GM12878 (cell line): Measurements from ENCODE around the gene RALB. TPM values are rescaled to one million over a fixed set of nuclear protein-coding genes. Genes with fewer than 3 reads are reported as not detected.

Experiments used
- ATAC-seq: fragments of 200-7000 bp; cut with Tn5 transposase; 3 replicates; pipeline ENCODE4 v1.9.1; 2020; ENCODE audit warnings: mild to moderate bottlenecking, moderate library complexity
- BruUV-seq: library from RNA; stranded (reverse); fragments of 400-500 nt; replicated peaks from 2 replicates; lab custom pipeline; 2021; lab: Mats Ljungman, UMichigan
- CTCF ChIA-PET: fragments of 300-600 bp; sonication (Branson Sonifier 250); formaldehyde crosslinking; extraction: SDS; loops from one replicate; lab custom pipeline; 2021; ENCODE audit warnings: inconsistent platforms; lab: Yijun Ruan, JAX
- POLR2A ChIA-PET: fragments of 350-600 bp; formaldehyde crosslinking; extraction: SDS; loops from one replicate; lab custom pipeline; 2021; ENCODE audit warnings: inconsistent platforms; lab: Charles Lee
- RAD21 ChIA-PET: fragments of 300-600 bp; sonication (Branson Sonifier 250); formaldehyde crosslinking; loops from one replicate; lab custom pipeline; 2023; ENCODE audit warnings: antibody characterized with exemption; ENCODE audit not compliant: unreplicated experiment; lab: Charles Lee
- SMC1A ChIA-PET: fragments of 300-600 bp; sonication (Branson Sonifier 250); formaldehyde crosslinking; loops from one replicate; lab custom pipeline; 2023; ENCODE audit not compliant: unreplicated experiment, uncharacterized antibody; lab: Charles Lee
- DNase-seq: peaks from one replicate; pipeline ENCODE4 v3.0.0-alpha.2; 2011; ENCODE audit warnings: low read depth, low spot score
- FAIRE-seq: peaks from 3 replicates; lab custom pipeline; 2011; peaks lifted over from hg19 to GRCh38; lab: Jason Lieb, UNC
- H2AFZ ChIP-seq: 2 replicates; pipeline ENCODE4 v1.6.0; 2011; ENCODE audit warnings: low read depth, low read length, control low read depth; ENCODE audit not compliant: control insufficient read depth
- H3K27ac ChIP-seq: 2 replicates; pipeline ENCODE4 v1.5.1; 2011; ENCODE audit warnings: control low read depth; ENCODE audit not compliant: control insufficient read depth, insufficient read depth
- H3K27me3 ChIP-seq, 2 experiments: replicated peaks in 1 of 2; 2 replicates each; pipeline versions ENCODE4 v1.6.0 to v1.6.1; 2011; ENCODE audit warnings: low read length in 1 of 2; ENCODE audit not compliant: control insufficient read depth in 2 of 2, insufficient read depth in 2 of 2
- H3K36me3 ChIP-seq, 2 experiments: 2 replicates each; pipeline ENCODE4 v1.5.1; 2011; ENCODE audit warnings: low read length in 1 of 2; ENCODE audit not compliant: control insufficient read depth in 2 of 2, insufficient read depth in 2 of 2
- H3K4me1 ChIP-seq: 2 replicates; pipeline ENCODE4 v1.6.1; 2011; ENCODE audit warnings: mild to moderate bottlenecking, low read length, moderate library complexity, mixed read lengths; ENCODE audit not compliant: control insufficient read depth, insufficient read depth
- H3K4me2 ChIP-seq: 2 replicates; pipeline ENCODE4 v1.6.0; 2011; ENCODE audit warnings: control low read depth; ENCODE audit not compliant: control insufficient read depth, insufficient read depth
- H3K4me3 ChIP-seq: fragments of 200-600 bp; sonication (generic); 2 replicates; pipeline ENCODE4 v1.5.1; 2016
- H3K79me2 ChIP-seq: 2 replicates; pipeline ENCODE4 v1.6.0; 2011; ENCODE audit warnings: low read length; ENCODE audit not compliant: control insufficient read depth, insufficient read depth
- H3K9ac ChIP-seq: 2 replicates; pipeline ENCODE4 v1.8.0; 2011; ENCODE audit warnings: low read length, control low read depth, mixed read lengths; ENCODE audit not compliant: control insufficient read depth, insufficient read depth
- H3K9me3 ChIP-seq: replicated peaks from 3 replicates; pipeline ENCODE4 v1.5.1; 2011; ENCODE audit warnings: mild to moderate bottlenecking, low read length; ENCODE audit not compliant: control insufficient read depth, insufficient read depth
- H4K20me1 ChIP-seq: 2 replicates; pipeline ENCODE4 v1.6.0; 2011; ENCODE audit not compliant: control insufficient read depth, insufficient read depth
- ELK1 ChIP-seq: IDR thresholded peaks from 2 replicates; pipeline ENCODE4 v1.6.1; 2012; ENCODE audit warnings: low read depth, low read length, improper control_type of control experiment
- HSF1 ChIP-seq: fragments of 150-350 bp; IDR thresholded peaks from 2 replicates; pipeline ENCODE4 v1.6.1; 2014; ENCODE audit warnings: mild to moderate bottlenecking, low read depth, low read length
- JUND ChIP-seq: IDR thresholded peaks from 2 replicates; pipeline ENCODE4 v1.6.1; 2012; ENCODE audit warnings: low read depth, mild to moderate bottlenecking, low read length, improper control_type of control experiment, moderate library complexity
- SIX5 ChIP-seq: IDR thresholded peaks from 2 replicates; pipeline ENCODE4 v1.6.1; 2011; ENCODE audit warnings: mild to moderate bottlenecking, low read depth, low read length, moderate library complexity; ENCODE audit not compliant: severe bottlenecking
- ZNF384 ChIP-seq: IDR thresholded peaks from 2 replicates; pipeline ENCODE4 v1.6.1; 2012; ENCODE audit warnings: low read depth, mild to moderate bottlenecking, low read length, improper control_type of control experiment, borderline replicate concordance
- WGBS: methylation state at CpG from one replicate; pipeline ENCODE4 v1.1.6; 2016; ENCODE audit warnings: low lambda C conversion rate; ENCODE audit not compliant: insufficient replicate concordance, insufficient coverage; ENCODE audit errors: missing lambda C conversion rate; 5-methylcytosine and 5-hydroxymethylcytosine counted together
- in situ Hi-C: fragments of 300-500 bp; cut with MboI; formaldehyde crosslinking; loops from 9 replicates; pipeline ENCODE4 v1.14.3; 2018; ENCODE audit warnings: mixed read lengths
- intact Hi-C: fragments of 100-400 bp; cut with micrococcal nuclease; formaldehyde crosslinking; loops from one replicate; pipeline ENCODE4 v1.14.2; 2022; ENCODE audit not compliant: unreplicated experiment
- polyA plus RNA-seq, 11 experiments: library from polyadenylated mRNA; depleted of rRNA in 4 of 11; unstranded in 6 of 11; stranded (reverse) in 5 of 11; fragments of >200 nt; fragmentation: Nextera tagmentation in 4 of 11; fragmentation: Illumina TruSeq in 1 of 11; extraction: Ambion mirVana in 4 of 11; extraction: Trizol in 1 of 11; gene quantifications; 1 replicate in 1 of 11; 2 replicates in 10 of 11; pipeline versions ENCODE4 v1.2.1 to v1.2.3, GENCODE V29; 2011 to 2016; ENCODE audit warnings: inconsistent platforms in 2 of 11, missing spikeins in 2 of 11, low read depth in 1 of 11
- total RNA-seq, 4 experiments: library from RNA; depleted of rRNA in 3 of 4; stranded (reverse); fragments of >200 nt in 3 of 4; fragmentation: Illumina TruSeq in 1 of 4; extraction: Trizol in 1 of 4; gene quantifications; 2 replicates each; pipeline versions ENCODE4 v1.2.1 to v1.2.3, GENCODE V29; 2013 to 2021

RALB gene
- total and polyA plus RNA-seq, 10 of the 15 experiments (the other 5 are each of a cell fraction or from before 2014, with no cell fraction given): 8.3 to 54.0 (median 24.2) TPM

- in situ Hi-C loops (loop anchor here (25.0 kb wide), 1 partner anchor 468 kb away; no protein-coding TSS in a partner anchor), intact Hi-C loops (no loop called here)
- Histone ChIP-seq H3K4me3 (no peak overlapping the region), H2AFZ (no peak overlapping the region), H3K27me3 (no peaks in the 10 kb centered on the region), H3K79me2 (peaks cover 18% of the 10 kb centered on the region), H3K4me1 (peaks cover 22% of the 10 kb centered on the region), H3K27ac (no peak overlapping the region), H3K4me2 (no peak overlapping the region), H3K9me3 (no peaks in the 10 kb centered on the region), H3K36me3 (no peaks in the 10 kb centered on the region; a peak in 1 of 4 replicates), H3K9ac (no peak overlapping the region), H4K20me1 (no peaks in the 10 kb centered on the region)
- WGBS: 100% methylated on average over 5 of the region's 5 CpGs
- DNase-seq (no peak), FAIRE-seq (no peak), ATAC-seq (no peak)
- BruUV-seq: no TSS peak
- ChIA-PET CTCF (interaction anchor here (0.9 to 1.7 kb wide), 5 partner anchors 12 to 93 kb away, joined by 3 to 4 read pairs (median 3); no protein-coding TSS in a partner anchor), SMC1A (interaction anchor here (0.5 to 1.1 kb wide), 8 partner anchors 28 to 93 kb away, joined by 3 to 4 read pairs (median 3); no protein-coding TSS in a partner anchor), POLR2A (interaction anchor here (0.6 kb wide), 1 partner anchor 89 kb away, joined by 3 read pairs; no protein-coding TSS in a partner anchor), RAD21 (interaction anchor here (1.0 to 1.4 kb wide), 2 partner anchors 13 to 94 kb away, joined by 3 to 4 read pairs; no protein-coding TSS in a partner anchor)
- TF ChIP-seq HSF1 (no peak), SIX5 (no peak), JUND (no peak), ELK1 (no peak), ZNF384 (no peak)
- TF ChIP-seq, all 136 proteins: peak for 0
Observed at GRCh38 chr2:120219766-120220165, 32.9 kb upstream of the RALB start.
